ENCODE data around the gene DNAJC13.

Gene DNAJC13

DNA sequence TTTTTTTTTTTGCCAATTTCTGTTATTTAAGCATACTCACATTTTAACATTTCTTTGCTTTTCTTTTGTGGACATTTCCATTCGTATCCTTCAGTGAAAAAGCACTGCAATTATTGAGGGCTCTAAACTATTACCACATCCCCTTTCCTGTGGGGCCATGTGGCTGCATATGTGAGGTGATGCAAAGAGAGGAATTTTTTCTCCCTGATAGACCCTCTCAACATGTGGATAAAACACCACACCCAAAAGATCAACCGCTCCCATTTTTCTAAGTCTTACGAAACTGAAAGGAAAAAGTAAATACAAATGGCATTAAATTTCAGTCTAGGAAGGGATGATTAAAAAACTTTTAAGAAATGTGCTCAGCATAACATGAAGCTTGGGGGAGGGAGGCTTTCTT lies 68.8 kb downstream of the DNAJC13 start:
- DNase-seq (ENCODE audit: low read depth) = no peak

DNA sequence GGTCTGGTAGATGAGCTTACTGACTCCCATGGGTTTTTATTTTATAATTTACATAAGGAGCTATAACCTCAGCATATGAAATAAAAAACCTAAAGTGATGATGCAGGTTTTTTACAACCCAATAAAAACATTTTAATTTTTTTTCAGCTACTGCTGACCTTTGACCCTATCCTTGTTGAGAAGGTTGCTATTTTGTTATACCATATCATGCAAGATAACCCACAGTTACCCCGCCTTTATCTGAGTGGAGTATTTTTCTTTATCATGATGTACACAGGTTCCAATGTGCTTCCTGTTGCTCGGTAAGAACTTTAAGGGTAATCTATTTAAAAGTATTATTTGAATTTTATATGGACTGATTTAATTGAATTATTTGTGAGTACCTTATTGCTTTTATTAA lies 70.8 kb downstream of the DNAJC13 start:
- no peak for DNase-seq (ENCODE audit: low read depth)

DNA sequence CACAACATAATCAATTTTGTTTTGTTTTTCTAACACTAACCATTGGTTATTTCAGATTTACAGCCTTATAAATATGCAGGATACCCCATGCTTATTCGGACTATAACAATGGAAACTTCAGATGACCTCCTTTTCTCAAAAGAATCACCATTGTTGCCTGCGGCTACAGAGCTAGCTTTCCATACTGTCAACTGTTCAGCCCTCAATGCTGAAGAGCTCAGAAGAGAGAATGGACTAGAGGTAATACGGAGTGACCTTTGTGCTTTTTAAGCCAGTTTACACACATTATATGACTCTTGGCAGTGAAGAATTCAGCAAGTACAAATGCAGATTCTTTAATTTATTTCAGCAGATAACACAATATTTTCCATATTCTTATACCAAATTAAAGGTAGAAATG lies 81.8 kb downstream of the DNAJC13 start:
- DNase-seq (ENCODE audit: low read depth) = no peak

DNA sequence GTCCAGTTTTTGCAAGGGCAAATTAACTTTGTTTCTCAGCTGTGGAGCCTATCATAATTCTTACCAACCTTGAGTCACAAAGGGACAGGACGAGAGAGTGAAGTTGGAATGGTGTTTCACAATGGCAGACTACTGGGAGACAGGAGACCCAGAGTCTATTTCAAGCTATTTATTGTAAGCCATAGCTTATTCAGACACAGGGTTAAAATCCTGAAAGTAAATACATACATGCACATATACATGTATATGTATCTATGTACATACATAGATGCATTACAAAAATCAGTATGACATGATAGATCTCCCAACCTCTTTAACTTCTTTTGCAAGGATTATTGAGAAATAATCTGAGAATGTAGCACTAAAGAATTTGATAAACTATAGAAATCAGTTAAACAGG lies 86.3 kb downstream of the DNAJC13 start:
- DNase-seq (ENCODE audit: low read depth) = no peak

DNA sequence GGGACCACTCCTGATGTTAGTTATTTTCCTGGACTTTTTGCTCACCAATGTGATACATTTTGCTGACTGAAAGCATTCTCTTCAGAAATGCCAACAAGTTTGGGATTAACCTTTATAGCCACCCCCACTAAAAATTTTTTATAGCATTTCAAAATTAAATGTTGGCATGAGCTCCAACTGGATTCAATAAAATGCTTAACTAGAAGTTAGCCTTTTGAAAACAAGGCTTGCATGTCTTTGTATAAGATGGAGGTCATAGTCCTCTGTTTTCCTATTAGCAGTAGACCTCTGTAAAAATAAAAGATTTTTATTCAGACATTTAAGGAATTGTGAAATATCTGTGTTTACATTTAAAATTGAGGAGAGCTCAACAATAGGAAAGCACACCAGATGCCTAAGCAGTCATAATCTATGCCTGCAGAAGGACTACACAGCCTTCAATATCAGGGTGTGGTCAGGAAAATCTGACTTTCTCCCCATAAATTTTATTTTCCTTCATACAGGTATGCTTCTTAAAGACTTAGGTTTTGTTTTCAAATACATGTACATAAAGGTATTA lies 87.2 kb downstream of the DNAJC13 start:
- no peak for DNase-seq (ENCODE audit: low read depth)

DNA sequence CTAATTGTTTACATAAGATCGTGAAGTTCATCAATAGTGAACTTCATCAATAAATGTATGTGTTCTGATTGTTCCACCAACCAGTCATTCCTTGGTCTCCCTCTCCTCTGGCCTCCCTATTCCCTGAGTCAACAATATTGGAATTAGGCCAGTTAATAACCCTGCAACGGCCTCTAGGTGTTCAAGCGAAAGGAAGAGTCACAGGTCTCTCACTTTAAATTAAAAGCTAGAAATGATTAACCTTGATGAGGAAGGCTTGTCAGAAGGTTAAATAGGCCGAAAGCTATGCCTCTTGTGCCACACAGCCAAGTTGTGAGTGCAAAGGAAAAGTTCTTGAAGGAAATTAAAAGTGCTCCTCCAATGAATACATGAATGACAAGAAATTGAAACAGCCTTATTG lies 90.4 kb downstream of the DNAJC13 start:
- no peak for DNase-seq (ENCODE audit: low read depth)

DNA sequence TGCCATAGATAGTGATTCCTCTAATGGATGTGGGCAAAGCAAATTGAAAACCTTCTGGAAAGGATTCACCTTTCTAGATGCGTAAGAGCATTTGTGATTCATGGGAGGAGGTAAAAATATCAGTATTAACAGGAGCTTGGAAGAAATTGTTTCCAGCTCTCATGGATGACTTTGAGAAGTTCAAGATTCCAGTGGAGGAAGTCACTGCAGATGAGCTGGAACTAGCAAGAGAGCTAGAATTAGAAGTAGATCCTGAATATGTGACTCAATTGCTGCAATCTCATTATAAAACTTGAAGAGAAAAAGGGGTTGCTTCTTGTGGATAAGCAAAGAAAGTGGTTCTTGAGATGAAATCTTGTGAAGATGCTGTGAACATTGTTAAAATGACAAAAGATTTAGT lies 91.8 kb downstream of the DNAJC13 start:
- DNase-seq (ENCODE audit: low read depth) = no peak

DNA sequence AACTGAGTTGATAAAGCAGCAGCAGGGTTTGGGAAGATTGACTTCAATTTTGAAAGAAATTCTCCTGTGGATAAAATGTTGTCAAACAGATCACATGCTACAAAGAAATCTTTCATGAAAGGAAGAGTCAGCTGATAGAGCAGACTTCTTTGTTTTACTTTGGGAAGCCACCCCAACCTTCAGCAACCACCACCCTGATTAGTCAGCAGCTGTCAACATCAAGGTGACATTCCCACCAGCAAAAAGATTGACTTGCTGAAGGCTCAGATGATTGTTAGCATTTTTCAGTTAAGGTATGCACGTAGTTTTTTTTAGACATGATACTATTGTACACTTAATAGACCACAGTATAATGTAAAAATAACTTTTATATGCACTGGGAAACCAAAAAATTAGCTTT lies 92.2 kb downstream of the DNAJC13 start:
- no peak for DNase-seq (ENCODE audit: low read depth)

DNA sequence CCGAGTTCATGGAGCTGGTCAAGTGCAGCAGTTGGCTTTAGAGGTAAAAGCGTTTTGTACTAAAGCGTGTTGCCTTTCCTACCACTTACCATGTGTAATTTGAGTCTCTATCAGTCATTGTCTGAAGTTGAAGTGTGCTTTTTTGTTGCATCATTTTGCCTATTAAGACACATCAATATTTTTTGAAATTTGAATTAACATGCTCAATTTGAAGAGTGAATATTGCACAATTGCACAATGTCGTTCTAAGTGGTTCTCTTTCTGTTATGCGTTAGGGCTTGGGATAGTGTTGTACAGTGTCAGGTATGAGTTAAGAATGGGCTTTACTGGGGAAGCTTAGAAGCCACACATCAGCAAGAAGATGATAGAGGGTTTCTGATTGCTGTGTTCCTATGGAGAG lies 95.8 kb downstream of the DNAJC13 start:
- DNase-seq (ENCODE audit: low read depth) = no peak

DNA sequence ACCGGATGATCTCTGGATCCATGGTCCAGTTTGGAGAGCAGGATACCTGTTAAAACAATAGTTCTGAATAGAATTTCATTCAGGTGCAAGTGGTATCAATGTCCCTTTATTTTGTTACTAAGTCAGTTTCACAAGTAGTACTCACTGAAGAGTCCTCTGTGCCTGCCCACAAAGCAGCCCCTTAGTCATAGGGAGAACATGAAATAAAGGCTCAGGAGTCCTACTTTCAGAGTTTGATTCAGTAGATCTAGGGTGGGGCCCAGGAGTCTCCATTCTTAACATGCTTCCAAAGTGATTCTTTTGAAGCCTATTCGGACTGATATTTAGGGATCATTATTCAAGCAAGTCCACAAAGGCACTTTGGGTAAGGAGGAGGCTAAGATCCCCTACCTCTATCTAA lies 100.0 kb downstream of the DNAJC13 start:
- DNase-seq (ENCODE audit: low read depth) = no peak

DNA sequence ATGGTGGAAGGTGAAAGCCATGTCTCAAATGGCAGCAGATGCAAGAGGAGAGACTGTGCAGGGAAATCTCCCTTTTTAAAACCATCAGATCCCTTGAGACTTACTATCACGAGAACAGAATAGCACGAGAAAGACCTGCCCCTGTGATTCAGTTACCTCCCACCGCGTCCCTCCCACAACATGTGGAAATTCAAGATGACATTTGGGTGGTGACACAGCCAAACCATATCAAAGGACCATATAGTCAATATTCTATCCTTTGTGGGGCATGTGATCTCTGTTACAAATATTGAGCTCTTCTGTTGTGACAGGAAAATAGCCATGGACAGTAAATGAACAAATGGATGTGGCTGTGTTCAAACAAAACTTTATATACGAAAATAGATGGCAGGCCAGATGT lies 102.6 kb downstream of the DNAJC13 start:
- no peak for DNase-seq (ENCODE audit: low read depth)

DNA sequence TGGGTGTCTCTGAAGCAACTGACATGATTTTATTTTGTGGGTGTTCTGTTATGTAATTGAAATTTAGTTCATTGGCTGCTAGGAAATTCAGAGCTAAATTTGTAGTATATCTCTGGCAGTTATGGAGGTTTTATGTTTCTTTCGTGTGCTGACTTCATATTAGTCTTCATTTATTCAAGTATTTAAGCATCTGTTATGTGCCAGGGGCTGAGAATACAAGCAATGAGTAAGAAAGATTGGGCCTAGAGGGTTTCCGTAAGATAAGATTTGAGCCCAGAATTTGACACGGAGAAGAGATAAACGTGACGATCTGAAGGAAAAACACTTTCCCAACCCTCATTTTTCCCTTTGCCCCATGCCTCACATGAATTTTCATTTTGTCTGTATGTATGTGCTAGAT lies 104.6 kb downstream of the DNAJC13 start:
- no peak for DNase-seq (ENCODE audit: low read depth)

DNA sequence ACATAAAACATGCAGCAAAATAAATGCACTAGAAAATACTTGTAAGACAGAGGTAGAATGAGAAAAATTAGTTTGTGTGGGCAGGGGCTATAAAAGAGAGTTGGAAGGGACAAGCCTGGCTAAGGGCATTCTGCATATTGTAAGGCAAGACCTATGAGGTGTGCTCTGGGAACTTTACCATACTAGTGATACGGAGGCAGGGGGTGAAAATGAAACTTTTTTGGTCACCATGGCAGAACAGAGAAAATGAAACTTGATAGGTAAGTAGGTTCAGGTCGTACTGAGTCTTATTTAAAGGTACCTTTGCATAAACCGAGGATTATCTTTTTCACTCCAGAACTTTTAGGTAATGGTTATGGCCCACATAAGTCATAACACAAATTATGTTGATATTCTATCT lies 105.1 kb downstream of the DNAJC13 start:
- no peak for DNase-seq (ENCODE audit: low read depth)

DNA sequence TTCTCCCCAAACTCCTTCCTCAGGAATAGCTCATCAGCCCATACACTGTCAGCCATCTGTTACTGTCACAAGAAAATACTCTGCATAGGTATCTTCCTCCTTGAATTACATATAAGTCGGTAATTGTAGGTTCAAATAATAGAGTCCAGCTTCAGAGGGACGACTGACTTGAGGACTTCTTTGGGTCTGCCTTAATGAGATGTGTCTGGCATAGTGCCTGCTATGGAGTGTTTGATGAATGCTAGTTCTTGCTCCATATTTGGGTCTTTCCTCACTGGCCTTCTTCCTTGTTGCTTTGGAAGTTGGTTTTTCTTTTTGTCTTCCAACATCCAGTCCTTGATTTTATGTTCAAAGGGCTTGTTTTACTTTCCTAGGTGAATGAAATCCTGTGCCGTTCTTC lies 113.3 kb downstream of the DNAJC13 start:
- no peak for DNase-seq (ENCODE audit: low read depth)

DNA sequence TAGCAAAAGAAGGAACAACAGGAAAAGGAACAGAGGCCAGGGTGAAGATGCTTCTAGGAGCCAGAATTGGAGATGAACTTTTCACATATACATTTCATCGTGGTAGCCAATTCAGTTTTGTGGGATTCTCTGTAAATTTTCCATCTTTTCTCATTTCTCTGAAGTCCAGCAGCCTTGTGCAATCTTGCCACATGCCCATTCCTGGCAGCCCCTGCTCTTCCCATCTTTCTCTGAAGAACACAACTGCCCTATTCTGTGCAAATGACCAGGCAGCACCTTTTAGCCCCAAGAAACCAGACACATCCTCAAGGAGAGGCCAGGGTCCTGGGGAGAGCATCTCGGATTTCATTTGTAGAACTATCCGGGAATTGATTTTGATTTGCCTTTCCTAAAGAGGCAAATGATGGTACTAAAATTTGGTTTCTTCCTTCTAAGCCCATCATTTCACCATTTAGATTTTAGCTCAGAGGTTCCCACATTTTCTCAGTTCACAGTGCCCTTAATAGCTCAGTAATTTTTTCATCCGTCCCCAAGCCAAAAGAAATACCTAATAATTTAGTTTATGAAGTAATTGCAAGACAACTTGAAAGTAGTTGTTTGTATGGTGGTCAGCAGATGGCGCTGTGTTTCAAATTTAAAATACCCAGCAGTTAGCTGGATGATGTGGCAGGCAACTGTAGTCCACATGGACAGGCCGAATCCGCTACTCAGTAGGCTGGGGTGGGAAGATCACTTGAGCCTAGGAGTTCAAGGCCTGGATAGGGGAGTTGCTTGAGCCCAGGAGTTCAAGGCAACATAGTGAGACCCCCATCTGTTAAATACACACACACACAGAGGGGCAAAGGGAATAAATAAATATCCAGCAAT lies 118.5 kb downstream of the DNAJC13 start:
- no peak for DNase-seq (ENCODE audit: low read depth)

DNA sequence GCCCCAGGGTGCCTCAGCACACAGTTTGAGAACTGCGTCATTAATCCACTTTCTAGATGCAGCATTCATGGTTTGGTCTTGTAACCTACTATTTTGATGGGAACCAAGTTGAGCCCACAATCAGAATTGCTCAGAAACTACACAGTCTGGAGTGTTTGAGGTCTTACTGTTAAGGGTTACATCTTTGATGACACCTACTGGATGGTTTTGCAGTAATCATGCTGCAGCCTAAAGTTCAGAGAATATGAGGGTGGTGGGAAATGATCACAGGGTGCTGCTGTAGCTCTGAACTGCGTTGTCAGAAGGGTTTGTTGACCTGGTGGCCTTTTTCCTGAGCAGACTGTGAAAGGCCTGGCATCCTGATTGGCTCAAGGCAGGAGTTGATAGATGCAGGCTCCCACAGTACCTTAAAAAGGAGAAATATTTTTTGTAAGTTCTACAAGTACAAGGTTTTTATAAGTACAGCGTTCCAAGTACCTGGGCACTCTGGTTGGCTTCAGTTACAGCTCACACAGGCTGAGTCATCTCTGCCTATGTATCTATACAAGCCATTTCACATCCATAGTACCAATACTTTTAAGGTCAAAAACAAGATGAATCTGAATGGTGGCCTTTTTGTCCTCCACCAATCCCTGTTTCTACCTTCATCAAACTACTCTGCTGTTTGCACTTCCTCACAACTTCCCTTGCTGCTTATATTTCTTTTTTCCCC lies 119.3 kb downstream of the DNAJC13 start:
- DNase-seq (ENCODE audit: low read depth) = no peak

DNA sequence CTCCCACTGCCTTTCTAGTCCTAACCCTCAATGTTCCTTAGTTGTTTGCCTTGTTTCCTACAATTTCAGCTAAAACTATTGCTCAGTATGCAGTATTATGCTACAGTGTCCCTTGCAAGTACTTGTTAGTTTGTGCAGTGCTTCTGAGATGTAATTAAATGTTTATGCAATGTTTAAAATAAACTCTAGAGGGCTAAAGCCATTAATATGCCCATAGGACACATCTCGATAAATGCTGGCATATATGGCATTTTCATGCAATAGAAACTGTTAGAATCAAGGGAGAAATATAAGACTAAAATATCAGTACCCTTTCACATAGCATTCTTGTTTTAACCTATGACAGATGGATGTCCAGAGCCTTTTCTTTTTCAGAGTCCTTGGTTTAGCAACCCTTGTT lies 120.0 kb downstream of the DNAJC13 start:
- DNase-seq (ENCODE audit: low read depth) = no peak

DNA sequence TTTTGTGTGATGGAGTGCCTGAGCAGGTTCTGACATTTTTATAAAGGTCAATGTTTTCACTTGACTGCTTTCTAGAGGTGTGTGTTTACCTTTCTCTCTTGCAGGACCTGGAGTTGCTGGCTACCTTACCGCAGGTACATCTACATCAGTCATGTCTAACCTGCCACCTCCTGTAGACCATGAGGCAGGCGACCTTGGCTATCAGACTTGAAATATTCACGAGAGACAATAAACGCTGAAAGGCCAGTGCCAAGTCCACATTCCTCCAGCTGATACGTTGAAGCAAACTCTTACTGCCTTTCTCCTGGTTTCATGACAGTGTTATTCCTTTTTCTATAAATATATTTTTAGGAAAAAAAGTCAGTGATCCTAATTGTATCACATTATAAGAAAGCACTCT lies 120.8 kb downstream of the DNAJC13 start:
- DNase-seq (ENCODE audit: low read depth) = no peak

DNA sequence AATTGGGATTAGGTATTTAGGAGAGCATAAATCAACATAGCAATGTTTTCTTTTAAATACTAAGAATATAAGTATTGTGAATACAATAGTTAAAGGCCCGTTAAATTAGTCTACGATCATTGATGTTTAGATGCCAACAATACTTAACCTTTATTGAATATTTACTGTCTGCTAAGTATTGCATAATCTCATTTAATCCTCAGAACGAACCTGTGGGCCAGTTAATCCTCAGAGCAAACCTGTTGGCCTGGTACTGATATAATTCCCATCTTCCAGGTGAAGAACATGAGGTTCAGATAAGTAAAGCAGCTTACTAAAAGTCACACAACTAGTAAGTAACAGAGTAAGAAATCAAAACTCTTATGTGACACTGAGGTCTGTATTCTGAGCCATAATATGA lies 122.4 kb downstream of the DNAJC13 start:
- no peak for DNase-seq (ENCODE audit: low read depth)

DNA sequence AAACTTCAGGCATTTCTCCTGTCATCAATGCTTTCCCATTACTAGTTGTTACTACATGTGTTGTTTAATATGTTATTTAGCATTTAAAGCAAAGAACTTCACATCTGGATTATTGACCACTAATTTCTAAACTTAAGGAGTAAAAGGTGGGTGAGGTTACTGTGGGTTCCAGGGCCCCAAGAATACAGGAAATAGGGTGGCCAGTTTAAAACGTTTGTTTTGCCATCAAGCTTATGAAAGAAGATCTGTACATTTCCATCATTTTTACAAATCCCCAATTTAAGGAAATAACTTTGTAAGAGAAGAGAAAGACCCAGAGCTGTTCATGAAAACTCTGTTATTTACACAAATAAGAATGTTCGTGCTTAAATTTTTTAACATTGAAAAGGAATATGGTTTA lies 125.3 kb downstream of the DNAJC13 start:
- DNase-seq (ENCODE audit: low read depth) = no peak

DNA sequence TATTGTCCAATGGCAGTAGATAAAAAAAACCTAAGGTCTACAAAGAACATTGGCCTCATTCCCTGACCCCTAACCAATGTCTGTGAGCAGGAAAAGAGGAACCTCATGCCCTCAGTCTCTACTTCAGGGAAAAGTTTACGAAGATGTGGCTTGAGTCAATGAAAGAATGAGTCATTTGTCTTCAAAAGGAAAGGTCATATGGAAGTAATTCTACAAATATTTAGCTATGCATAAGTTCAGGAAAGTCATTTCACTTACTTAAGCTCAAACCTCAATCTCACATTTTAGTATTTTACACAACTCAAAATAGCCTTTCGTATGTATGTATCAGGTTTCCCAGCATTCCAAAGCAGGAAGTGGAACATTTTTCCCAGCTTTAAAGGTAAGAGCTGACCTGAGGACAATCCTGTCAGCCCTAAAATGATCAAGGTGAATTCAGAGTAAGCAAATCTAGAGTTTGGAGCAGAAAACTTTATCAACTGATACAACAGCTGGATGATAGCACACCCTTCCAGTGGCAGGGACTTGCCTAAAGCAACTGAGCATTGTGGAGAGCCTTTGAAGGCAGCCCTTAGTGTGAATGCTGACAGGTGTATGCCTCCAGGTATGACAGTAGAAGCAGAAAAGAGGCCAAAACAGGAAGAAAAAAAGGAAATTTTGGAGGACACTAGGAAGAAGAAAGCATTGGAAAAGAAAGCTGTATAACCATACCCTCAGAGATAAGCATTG lies 125.9 kb downstream of the DNAJC13 start:
- DNase-seq (ENCODE audit: low read depth) = no peak

DNA sequence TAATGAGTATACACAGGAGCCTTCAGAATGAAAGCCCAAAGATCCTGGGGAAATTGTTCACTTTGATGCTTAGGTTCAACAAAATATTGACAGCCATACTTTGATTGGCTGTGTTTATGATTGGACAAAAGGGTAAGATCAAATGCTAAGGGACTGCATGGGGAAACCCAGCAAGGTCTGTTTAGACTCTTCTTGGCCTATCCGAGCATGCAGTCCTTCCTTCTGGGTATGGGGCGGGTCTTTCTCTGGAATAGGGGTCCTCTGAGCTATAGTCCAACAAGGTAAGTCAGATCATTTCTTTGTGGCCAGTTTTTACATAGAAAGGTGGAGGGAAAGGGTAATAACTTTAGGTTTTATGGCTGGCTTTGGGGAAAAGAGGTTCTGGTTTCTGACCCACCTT lies 126.8 kb downstream of the DNAJC13 start:
- no peak for DNase-seq (ENCODE audit: low read depth)

DNA sequence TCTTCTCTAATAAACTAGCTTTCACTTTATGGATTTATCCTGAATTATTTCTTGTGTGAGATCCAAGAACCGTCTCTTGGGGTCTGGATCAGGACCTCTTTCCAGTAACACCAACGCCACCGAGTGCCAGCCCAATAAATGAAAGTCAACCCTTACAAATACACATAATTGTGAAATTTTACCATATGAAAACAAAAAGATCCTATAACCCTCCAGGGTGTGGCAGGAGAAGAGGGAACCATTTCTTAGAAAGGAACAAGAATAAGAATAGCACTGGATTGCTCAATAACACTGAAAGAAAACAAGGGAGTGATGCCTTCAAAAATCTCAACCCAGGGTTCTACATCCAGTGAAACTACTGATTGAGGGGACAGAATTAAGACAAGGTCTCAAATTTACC lies 128.2 kb downstream of the DNAJC13 start:
- no peak for DNase-seq (ENCODE audit: low read depth)

Measured in stimulated activated CD8-positive, alpha-beta memory T cell treated with anti-CD3 and anti-CD28 coated beads, Interleukin-15, amount 100 ng/mL, for 24 hours (primary cell).